ENCODE data around the gene SLC25A26.

DNA sequence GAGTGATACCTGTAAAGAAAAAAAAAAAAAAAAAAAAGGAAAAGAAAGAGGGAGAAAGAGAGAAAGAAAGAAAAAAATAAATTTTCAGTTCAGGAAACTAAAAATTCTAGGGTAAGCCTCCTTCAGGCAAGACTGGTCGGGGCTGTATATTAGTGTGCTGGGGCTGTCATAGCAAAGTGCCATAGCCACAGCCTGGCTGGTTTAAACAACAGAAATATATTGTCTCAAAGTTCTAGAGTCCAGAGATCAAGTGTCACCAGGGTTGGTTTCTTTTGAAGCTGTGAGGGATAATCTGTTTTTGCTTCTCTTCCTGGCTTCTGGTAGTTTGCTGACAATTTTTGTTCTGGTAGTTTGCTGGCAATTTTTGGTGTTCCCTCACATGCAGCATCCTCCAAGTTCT is 48.4 kb upstream of the SLC25A26 start:
- TF ChIP-seq POLR2AphosphoS5 (IDR thresholded peaks at IDR 0.05; ENCODE audit: borderline replicate concordance, low read depth, low read length) = no peak
- TF ChIP-seq EZH2 (IDR thresholded peaks at IDR 0.05) = no peak
